T-helper 1 cell (primary cell): ENCODE measurements around the gene CHMP6.

Experiments used
- DNase-seq, 5 donors: peaks; one replicate each; pipeline ENCODE4 v3.0.0-alpha.2; 2012 to 2020

The CHMP6 gene

DNA sequence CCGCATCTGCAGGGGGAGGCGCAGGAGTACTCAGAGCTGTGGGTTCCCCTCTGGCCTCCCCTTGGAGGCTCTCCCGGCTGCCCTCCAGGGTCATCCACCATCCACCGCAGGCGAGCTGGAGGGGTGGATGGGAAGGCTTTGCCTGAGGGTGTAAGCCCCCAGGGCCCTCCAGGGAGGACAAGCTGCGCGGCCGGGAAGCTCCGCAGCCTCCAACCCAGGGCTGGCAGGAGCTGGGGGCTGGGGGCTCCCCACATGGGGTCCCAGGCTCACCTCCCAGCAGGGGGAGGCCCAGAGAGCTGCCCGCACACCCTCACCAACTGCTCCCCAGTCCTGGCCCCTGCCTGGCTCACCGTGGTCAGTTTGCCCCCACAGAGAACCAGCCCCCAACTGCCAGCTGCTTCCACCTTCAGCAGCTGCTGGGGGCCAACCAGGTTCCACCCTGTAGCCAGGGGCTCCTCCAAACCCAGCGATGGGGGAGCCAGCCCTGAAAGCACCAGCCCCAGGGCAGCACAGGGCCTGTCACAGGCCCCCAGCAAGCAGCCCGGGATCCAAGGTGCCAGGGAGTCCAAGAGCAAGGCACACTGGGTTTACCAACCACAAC is 19.8 kb upstream of the CHMP6 start:
- DNase-seq: no peak

DNA sequence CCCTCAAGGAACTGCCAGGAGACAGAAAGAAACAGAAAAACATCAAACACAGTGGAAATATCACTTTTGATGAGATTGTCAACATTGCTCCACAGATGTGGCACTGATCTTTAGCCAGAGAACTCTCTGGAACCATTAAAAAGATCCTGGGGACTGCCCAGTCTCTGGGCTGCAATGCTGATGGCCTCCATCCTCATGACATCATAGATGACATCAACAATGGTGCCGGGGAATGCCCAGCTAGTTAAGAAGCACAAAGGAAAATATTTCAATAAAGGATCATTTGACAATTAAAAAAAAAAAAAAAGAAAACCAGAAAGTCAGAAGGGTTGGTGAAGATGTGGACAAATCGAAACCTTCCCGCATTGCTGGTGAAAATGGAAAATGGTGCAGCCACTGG is 14.9 kb upstream of the CHMP6 start:
- no peak for DNase-seq

DNA sequence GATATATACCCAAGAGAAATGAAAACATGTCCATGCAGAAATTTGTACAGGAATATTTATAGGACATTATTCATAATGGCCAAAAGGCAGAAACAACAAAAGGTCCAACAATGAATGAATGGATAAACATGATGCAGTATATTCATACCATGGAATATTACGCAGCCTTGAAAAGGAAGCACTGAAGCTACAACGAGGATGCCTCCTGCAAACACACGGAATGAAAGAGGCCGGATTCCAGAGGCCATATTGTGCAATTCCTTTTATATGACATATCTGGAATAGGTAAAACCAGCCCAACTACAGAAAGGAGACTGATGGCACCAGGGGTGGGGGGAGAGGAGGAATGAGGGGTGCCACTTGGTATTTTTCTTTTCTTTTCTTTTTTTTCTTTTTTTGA is 14.5 kb upstream of the CHMP6 start:
- DNase-seq: no peak

DNA sequence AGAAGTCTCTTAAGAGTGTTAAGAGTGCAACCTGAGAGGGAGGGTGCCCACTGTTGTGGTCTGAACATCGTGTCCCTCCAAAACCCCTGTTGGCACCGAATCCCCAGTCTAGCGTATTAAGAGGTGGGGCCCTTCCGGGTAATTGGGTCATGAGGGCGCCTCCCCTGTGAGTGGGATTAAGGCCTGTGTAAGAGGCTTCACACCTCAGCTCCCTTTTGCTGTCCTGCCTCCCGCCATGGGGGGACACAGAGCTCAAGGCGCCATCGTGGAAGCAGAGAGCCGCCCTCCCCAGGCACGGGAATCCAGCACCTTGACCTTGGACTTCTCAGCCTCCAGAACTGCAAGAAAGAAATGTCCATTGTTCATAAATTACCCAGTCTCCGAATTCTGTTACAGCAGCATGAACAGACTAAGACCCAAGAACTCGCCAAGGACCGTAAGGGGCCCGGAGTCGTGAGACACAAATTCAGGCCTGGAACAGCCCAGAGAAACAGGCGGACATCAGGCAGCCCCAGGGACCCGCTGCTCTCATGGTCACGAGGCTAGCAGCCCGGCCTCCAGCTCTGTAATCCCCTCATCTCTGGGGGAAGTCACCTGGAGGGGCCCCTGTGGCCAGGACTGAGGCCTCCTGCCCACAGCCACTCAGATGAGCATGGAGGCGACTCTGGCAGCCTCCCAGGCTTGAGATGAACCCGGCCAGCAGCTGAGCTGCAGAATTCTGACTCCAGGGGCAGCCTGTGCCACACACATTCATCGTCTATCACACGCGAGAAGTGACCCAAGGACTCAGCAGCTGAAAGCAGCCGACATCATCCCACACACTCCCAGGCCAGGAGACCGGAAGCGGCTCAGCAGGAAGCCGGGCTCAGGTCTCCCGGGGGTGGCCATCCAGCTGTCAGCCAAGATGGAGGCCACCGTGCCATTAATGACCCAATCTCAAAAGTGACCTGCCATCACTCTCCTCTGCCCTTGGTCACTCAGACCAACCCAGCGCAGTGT is 12.8 kb upstream of the CHMP6 start:
- DNase-seq: no peak

DNA sequence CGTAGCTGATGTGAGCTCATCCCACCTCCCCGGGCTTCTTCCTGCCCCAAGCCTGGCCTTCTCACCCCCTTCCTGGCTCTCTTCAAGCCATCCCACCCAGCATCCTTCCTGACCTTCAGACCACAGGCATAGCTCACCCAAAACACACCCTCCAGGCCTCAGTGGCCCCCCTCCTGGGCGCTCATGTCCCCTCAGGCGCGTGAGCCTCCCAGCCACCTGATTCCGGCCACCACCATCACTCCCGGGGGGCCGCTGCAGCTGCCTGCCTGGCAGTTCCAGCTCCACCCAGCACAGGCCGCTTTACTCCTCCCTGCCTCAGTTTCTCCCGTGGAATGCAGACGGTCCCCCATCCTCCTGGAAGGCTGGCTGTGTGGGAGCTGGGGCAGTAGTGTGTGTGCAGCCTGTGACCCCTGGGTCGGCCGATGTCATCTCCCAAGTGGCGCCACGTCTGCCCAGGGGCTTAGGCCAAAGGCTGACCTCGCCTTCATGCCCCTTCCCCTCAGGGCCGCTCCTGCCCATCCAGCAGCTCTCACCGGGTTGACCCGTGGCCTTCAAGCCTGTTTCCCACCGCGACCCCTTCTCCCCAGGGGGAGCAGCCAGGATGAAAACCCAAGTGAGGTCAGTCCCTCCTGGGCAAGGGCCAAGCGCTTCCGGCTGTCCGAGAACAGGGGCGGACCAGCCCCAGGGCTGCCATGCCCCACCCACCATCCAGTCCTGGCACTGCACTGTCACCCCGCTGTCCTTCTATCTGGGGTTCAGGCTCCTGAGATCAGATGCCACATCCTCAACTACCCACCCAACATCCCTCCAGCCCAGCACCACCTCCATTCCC is 11.9 kb upstream of the CHMP6 start:
- no peak for DNase-seq

DNA sequence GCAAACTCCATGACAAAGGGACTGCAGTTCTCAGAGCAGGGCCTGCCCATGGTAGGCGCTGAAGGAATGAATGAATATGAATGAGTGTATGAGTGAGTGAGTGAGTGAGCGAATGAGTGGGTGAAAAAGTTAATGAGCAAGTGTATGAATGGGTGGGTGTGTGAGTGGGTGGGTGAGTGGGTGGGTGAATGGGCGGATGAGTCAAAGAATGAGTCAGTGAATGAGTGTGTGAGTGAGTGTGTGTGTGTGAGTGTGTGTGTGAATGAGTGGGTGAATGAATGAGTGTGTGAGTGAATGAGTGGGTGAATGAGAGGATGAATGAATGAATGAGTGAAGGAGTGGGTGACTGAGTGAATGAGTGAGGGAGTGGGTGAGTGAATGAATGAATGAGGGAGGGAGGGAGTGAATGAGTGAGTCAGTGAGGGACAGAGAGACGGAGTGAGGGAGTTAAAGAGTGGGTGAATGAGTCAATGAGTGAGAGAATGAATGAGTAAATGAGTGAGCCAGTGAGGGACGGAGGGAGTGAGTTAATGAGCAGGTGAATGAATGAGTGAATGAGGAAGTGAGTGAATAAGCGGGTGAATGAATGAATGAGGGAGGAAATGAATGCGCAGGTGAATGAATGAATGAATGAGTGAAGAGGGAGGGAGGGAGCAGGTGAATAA is 11.1 kb upstream of the CHMP6 start:
- DNase-seq: no peak

DNA sequence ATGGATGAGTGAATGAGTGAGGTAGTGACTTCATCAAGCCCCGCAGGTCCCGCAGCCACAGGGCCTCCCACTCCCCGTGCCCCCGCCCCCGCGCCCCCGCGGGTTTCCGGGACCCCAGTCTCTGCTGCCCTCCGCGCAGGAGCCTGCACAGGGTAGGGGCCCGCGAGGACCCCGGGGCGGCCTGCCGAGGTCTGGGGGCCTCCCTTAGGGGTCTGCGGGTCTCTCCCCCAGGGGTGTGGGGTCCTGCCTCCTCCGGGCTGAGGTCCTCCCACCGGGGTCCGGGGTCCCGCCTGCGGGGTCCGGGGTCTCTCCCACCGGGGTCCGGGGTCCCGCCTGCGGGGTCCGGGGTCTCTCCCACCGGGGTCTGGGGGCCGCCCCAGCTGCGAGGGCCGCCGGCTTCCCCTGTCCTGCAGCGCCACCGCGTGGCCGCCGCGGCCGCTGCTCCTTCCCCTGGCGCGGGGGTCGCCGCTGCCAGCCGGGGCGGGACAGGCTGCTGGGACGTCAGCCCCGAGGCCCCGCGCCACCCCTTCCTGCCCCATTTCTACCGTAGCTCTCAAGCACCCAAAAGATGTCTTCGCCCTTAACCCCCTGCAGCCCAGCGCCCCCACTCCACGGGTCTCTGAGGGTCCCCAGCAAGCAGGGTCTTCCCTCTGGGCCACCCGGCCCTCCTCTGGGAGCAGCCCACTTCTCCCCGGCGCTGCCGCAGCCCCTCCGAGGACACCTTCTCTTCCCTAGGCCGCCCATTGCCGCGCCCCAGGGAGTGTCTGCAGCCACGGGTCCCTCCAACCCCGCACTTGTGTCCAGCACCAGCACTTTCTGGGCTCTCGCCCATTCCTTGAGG is 10.4 kb upstream of the CHMP6 start:
- DNase-seq: peak in 1 of 5 donors; percentile 51

DNA sequence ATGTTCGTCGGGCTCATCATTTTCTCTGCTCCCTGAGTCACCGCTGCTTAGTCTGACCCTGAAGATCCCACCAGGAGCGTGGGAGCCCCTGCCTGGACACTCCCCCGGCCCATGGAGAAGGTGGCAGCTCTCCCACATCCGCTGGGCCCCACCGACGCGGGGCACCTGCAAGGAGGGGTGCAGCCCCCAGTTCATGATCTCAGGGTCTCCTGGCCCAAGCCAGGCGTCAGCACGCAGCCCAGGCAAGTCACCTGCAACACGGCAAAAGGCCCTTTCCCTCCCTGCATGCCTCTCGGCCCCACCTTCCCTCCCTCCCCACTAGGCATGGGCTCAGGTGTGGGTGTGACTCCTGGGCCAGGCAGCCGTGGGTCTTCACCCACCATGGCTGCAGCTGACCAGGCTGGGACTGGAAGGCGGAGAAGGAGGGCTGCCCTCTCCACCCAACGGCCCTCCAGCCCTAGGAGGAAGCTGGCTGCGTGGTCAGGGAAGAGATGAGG is 9.7 kb upstream of the CHMP6 start:
- DNase-seq: no peak

DNA sequence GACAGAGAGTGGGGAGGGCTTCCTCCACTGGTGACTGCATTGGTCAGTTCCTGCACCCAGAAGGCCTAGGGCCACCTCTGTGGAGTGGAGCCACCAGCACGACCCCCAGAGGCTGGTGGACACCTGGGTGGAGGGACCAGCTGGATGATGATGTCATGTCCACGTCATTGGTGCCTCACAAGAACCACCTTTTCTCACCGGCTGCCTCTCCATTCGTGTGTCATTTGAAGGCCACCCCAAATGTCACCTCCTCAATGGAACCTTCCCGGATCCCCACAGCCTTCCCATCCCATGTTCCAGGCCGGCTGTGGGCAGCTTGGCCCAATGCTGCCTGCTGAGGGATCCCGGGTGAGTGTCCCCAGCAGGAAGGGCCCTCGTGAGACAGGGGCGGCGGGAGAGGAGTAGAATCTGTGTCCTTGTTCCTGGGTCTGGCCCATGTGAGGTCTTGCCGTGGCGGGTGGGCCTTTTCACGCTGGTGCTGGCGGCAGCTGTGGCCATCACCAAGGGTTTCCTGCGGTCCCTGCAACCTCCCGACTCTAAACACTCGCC is 9.1 kb upstream of the CHMP6 start:
- no peak for DNase-seq

DNA sequence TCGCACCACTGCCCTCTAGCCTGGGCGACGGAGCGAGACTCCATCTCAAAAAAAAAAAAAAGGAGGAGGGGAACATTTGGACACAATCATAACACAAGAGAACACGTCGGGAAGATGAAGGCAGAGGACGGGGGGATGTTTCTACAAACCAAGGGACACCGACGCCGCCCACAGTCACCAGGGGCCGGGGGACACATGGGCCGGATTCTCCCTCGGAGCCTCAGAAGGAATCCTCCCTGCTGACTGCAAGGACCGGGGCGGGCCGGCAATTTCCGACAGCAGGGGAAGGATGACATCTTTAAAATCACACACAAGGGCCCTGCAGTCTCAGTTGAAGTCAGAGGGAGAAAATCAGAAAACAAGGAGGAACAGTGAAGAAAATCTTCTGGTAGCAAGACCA is 8.1 kb upstream of the CHMP6 start:
- no peak for DNase-seq

DNA sequence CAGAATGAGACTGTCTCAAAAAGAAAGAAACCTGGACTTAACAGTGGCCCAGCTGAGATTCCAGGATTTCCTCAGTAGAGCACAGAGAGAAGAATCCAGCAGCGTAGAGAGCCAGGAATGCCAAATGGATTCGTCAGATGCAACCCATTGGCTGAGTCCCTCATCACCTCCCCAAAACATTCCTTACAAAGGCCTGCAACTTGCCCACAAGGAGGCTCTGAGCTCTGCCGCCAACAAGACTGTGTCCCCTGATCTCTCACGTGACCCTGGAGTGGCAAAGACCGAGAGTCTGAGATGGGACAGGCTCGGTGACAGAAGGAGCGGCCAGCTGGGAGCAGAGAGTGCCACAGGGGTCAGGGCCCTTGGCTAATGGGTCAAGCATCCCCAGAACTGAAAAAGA is 6.9 kb upstream of the CHMP6 start:
- DNase-seq: no peak

DNA sequence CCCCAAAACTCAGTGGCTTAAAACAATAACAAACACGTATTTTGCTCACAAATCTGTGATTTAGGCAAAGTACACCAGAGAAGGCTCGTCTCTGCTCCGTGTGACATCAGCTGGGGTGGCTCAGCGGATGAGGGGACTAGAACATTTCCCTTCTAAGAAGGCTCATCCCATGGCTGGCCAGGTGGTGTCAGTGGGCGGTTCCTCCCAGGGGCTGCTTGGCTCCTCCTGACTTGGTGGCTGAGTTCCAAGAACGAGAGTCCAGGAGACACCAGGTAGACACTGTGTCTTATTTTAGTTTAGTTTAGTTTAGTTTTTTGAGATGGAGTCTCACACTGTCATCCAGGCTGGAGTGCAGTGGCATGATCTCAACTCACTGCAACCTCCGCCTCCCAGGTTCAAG is 5.6 kb upstream of the CHMP6 start:
- DNase-seq: no peak

DNA sequence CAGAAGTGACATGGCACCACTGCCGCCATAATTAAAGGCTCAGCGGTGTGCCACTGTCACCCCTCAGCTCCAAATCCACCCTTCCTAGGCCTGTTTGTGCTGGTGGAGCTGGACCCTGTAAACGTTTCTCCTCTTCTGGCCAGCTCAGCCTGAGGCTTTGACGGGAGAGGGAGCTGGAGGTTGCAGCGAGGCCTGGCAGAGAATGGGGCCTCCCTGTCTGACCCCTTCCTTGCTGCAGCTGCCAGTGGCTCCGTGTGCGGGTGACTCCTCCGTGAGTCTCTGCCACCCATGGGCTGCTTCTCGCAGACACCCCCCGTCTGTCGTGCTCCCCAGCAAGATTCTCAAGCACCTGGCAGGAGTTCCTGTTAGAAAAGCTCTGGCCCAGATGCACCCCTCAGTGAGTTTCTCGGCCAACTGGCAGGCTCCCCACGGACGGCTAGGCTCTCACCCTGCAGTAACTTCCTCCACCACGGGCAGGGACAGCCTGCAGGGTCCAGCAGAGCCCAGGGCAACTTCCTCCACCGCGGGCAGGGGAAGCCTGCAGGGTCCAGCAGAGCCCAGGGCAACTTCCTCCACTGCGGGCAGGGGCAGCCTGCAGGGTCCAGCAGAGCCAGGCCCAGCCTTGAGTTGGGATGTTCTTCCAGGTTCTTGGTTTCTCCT is 4.7 kb upstream of the CHMP6 start:
- DNase-seq: no peak

DNA sequence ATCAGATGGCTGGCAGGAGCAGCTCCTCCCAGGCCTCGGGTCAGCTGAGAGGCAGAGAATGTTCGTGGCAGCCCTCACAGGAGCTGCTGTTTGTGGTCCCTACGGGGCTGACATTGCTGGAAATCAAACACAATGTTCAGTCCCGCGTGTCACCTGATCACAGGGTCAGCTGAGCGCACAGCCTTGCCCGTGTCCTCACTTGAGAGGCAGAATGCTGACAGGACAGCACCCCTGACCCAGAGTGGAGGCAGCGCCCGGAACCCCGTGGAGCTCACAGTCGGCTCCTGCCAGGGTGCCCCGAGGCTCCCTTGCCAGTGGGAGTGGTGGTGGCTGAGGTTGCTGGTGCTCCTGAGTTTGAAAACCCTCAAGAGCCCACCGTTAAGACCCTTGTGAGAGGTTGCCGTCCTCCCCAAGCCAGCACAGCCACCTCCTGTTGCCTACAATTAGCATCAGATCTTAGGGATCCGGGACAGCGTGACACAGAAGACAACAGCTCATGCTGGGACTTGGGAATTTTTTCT is 3.6 kb upstream of the CHMP6 start:
- DNase-seq: no peak

DNA sequence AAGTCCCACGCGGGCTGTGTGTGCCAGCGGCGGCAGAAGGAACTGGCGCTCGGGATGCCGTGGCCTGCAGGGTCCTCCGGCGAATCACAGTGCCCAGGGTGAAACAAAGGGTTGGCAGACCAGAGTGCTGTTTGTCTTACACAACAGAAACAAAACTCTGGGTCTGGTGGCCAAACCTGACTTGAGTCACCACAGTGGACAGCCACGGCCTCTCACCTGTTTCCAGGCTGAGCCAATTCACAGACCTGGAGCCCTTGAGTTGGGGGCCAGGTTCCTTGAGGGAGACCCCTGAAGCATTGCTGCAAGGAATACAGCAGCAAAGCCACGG is 2.1 kb upstream of the CHMP6 start:
- DNase-seq: no peak

DNA sequence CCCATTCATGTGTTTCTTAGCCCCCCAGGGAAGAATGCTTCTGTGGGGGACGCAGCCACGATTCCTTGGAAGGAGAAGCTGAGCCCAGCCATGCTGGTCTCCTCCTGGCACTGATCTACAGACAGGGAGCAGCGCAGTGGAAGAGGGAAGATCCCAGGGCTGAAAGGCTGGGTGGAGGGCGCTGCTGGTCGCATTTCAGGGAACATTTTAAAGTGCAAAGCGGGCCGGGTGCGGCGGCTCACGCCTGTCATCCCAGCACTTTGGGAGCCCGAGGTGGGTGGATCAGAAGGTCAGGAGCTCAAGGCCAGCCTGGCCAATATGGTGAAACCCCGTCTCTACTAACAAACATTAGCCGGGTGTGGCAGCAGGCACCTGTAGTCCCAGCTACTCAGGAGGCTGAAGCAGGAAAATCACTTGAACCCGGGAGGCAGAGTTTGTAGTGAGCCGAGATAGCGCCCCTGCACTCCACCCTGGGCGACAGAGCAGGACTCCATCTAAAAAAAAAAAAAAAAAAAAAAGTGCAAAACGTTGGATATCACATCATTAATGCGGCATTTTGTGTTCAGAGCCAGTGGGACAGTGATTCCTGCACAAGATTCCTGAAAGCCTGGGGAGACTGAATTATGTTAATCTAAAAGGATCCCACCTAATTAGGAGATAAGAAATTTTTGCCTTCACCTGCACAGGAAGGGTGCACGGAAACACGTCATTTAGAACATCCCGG is 558 bp upstream of the CHMP6 start:
- DNase-seq: no peak

DNA sequence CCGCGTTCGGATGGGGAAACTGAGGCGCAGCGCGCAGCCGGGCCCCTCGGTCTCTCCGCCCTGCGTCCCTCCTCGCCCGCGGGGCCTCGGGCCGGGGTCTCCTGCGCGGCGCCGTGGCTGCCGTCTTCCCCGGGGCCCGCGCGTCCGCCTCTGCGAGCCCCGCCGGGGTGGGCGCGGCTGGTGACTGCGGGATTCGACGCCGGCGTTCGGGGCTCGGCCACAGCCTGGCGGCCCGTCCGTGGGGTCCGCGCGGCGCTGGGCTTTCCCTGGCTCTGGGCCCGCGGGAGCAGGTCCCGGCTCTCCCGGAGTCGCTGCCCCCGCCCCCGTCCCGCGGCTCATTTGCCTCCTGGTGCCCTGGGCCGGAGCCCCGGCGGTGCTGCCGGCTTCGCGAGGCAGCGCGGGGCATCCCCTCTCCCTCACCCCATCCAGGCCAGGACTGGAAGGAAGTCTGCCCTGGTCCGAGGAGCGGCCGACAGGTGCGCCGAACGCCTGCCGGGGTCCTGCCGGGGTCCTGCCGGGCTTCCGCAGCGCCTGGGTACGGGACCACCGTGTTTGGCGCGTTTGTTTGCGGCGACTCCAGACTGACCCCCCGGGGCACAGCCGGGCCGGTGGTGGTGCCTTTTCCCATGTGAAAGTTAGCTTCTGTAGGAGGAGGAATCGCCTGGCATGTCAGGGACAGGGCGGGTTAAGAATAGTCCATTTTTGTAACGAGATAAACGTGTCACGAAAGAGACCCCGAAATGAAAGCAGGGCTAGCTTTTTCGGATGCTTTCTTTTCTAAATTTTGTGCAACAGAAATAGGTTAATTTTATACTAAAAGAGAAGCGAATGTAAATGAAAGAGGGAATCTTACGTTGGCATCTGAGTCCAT is 671 bp downstream of the CHMP6 start:
- no peak for DNase-seq

DNA sequence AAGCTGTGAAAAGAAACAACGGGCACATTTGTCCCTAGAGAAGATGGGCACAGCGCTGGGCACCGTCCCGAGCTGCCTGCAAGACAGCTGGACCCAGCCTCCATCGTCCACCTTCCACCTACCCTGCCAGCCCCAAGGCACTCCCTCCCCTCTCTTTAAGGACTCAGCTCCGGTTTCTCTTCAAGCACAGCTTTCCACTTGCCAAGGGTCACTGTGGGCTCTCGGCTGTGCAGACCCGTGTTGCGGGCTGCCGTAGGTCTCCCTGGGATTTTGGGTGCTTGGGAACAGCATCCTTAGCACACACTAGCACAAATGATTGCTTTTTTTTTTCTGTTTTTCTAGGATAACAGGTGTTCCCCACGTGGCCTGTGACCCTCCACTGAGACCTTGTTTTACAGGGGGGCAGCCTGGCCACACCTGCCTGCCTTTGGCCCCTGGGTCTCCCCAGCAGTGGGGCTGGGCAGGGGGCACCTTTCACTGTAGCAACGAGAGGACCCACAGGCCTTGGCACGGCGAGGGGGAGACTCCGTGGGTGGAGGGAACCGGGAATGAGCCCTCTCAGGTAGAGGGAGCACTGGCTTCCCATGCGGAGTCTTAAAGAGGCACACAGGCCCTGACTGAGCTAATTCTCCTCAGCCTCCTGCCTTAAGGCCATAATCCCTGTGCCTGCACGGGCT is 1.4 kb downstream of the CHMP6 start:
- no peak for DNase-seq
